Tibial nerve (tissue), 4 donors: ENCODE data around the gene ARHGAP1. TPM values are rescaled to one million over a fixed set of nuclear protein-coding genes. Genes with fewer than 3 reads are reported as not detected.

Experiments used
- DNase-seq, 2 donors: peaks; one replicate each; pipeline ENCODE4 v3.0.0-alpha.2; 2019; ENCODE audit warnings: low spot score in 2 of 2
- H3K27ac ChIP-seq, 4 donors: fragments of 200-600 bp; sonication (generic) in 3 of 4; one replicate each; pipeline ENCODE4 v1.5.1; 2017 to 2019; ENCODE audit warnings: mild to moderate bottlenecking in 1 of 4
- H3K27me3 ChIP-seq, 2 donors: fragments of 200-600 bp; sonication (generic) in 1 of 2; one replicate each; pipeline versions ENCODE4 v1.5.1 to v1.6.0; 2017 to 2019
- H3K36me3 ChIP-seq, 3 donors: fragments of 200-600 bp; sonication (generic); one replicate each; pipeline ENCODE4 v1.5.1; 2018 to 2019
- H3K4me1 ChIP-seq, 4 donors: fragments of 200-600 bp; sonication (generic) in 3 of 4; one replicate each; pipeline ENCODE4 v1.5.1; 2017 to 2019
- H3K4me3 ChIP-seq, 4 donors: fragments of 200-600 bp; sonication (generic) in 3 of 4; one replicate each; pipeline ENCODE4 v1.5.1; 2017 to 2019; ENCODE audit warnings: mild to moderate bottlenecking in 1 of 4, moderate library complexity in 1 of 4
- H3K9me3 ChIP-seq, 4 donors: fragments of 200-600 bp; sonication (generic) in 3 of 4; one replicate each; pipeline ENCODE4 v1.5.1; 2017 to 2019
- CTCF ChIP-seq, 5 experiments: fragments of 200-600 bp in 3 of 5; fragments of 450-650 bp in 2 of 5; sonication (generic) in 3 of 5; IDR thresholded peaks; one replicate each; pipeline ENCODE4 v1.5.1; 2016 to 2019; ENCODE audit warnings: antibody characterized with exemption in 5 of 5, mild to moderate bottlenecking in 3 of 5, moderate library complexity in 2 of 5
- EP300 ChIP-seq, 2 donors: sonication (generic); formaldehyde crosslinking; IDR thresholded peaks; one replicate each; pipeline ENCODE4 v1.6.1; 2017; ENCODE audit warnings: antibody characterized with exemption in 2 of 2, mild to moderate bottlenecking in 1 of 2
- POLR2A ChIP-seq, 2 donors: fragments of 450-650 bp; IDR thresholded peaks; one replicate each; pipeline ENCODE4 v1.6.1; 2017; ENCODE audit warnings: antibody characterized with exemption in 2 of 2, mild to moderate bottlenecking in 2 of 2, moderate library complexity in 2 of 2
- WGBS, 2 donors: methylation state at CpG; one replicate each; pipeline ENCODE4 v1.1.5; 2018; 5-methylcytosine and 5-hydroxymethylcytosine counted together
- total RNA-seq, 4 donors: library from RNA; depleted of rRNA; stranded (reverse); fragments of >200 nt; gene quantifications; one replicate each; pipeline ENCODE4 v1.1.0, GENCODE V29; 2016

The ARHGAP1 gene
- total RNA-seq, 4 donors from 2014 or later, result 47.9 to 83.0 (median 59.8) TPM

- Histone ChIP-seq H3K9me3 (no peaks in the 10 kb centered on the region), H3K4me3 (no peak overlapping the region), H3K27ac (no peak overlapping the region), H3K36me3 (peaks cover 0 to 55% (median 0%) of the 10 kb centered on the region in 3 donors), H3K27me3 (no peaks in the 10 kb centered on the region), H3K4me1 (peaks cover 0 to 12% (median 3%) of the 10 kb centered on the region in 4 donors)
- no peak for TF ChIP-seq EP300 (IDR thresholded peaks at IDR 0.05)
- TF ChIP-seq CTCF (IDR thresholded peaks at IDR 0.05), result no peak
- no peak for DNase-seq
- WGBS, 2 donors, result 84 to 88% methylated on average over 7 of the region's 7 CpGs
These were observed 61.1 kb downstream of the ARHGAP1 start for GRCh38 chr11:46639197-46639839.

- Histone ChIP-seq H3K27ac (no peak overlapping the region), H3K4me3 (no peak overlapping the region), H3K27me3 (no peaks in the 10 kb centered on the region), H3K9me3 (no peaks in the 10 kb centered on the region), H3K36me3 (peaks cover 0 to 63% (median 0%) of the 10 kb centered on the region in 3 donors), H3K4me1 (peaks cover 0 to 11% (median 3%) of the 10 kb centered on the region in 4 donors)
- WGBS, 2 donors, result 72 to 76% methylated on average over 5 of the region's 5 CpGs
- DNase-seq, result no peak
- TF ChIP-seq EP300 (IDR thresholded peaks at IDR 0.05) (no peak), POLR2A (IDR thresholded peaks at IDR 0.05) (no peak), CTCF (IDR thresholded peaks at IDR 0.05) (no peak)
These were observed 62.9 kb downstream of the ARHGAP1 start for GRCh38 chr11:46637546-46637945.

- TF ChIP-seq EP300 (IDR thresholded peaks at IDR 0.05) (no peak), POLR2A (IDR thresholded peaks at IDR 0.05) (no peak), CTCF (IDR thresholded peaks at IDR 0.05) (no peak)
- Histone ChIP-seq H3K9me3 (no peaks in the 10 kb centered on the region), H3K36me3 (peaks cover 0 to 71% (median 0%) of the 10 kb centered on the region in 3 donors), H3K4me1 (peaks cover 0 to 11% (median 3%) of the 10 kb centered on the region in 4 donors), H3K27ac (no peak overlapping the region), H3K4me3 (no peak overlapping the region), H3K27me3 (no peaks in the 10 kb centered on the region)
- 71 to 72% methylated on average over 5 of the region's 5 CpGs for WGBS, 2 donors
- no peak for DNase-seq
These were observed 64.8 kb downstream of the ARHGAP1 start for GRCh38 chr11:46635557-46636139.

- H3K9me3 ChIP-seq, result no peaks in the 10 kb centered on the region
- no peak for TF ChIP-seq CTCF (IDR thresholded peaks at IDR 0.05)
- TF ChIP-seq EP300 (IDR thresholded peaks at IDR 0.05), result no peak
- TF ChIP-seq POLR2A (IDR thresholded peaks at IDR 0.05), result no peak
- peaks cover 0 to 71% (median 0%) of the 10 kb centered on the region in 3 donors for H3K36me3 ChIP-seq
- H3K27me3 ChIP-seq, result no peaks in the 10 kb centered on the region
- no peak overlapping the region for H3K27ac ChIP-seq
- no peak for DNase-seq
- no peak overlapping the region for H3K4me3 ChIP-seq
- H3K4me1 ChIP-seq, result peaks cover 0 to 18% (median 3%) of the 10 kb centered on the region in 4 donors
- WGBS, 2 donors, result 92 to 93% methylated on average over 22 of the region's 22 CpGs
These were observed 66.9 kb downstream of the ARHGAP1 start for GRCh38 chr11:46633291-46634217.
